ENCODE results near the gene GPR180.
"Not testable (repeated sequence)": the region's sequence is repeated elsewhere in the genome, so short reads cannot be mapped to it uniquely, and the experiment has no call there.

GPR180 gene

GRCh38 chr13:94598281-94598680, 3.4 kb upstream of the GPR180 start:
- no peak for DNase-seq

- no peak for DNase-seq
These were observed 1.8 kb upstream of the GPR180 start for GRCh38 chr13:94599877-94600276.

- DNase-seq, result no peak
These were observed 810 bp downstream of the GPR180 start for GRCh38 chr13:94602467-94602866.

GRCh38 chr13:94607056-94607455, 5.4 kb downstream of the GPR180 start:
- no peak for DNase-seq

- DNase-seq, result no peak
These were observed 6.3 kb downstream of the GPR180 start for GRCh38 chr13:94607939-94608338.

- no peak for DNase-seq
These were observed 6.9 kb downstream of the GPR180 start for GRCh38 chr13:94608586-94608985.

- no peak for DNase-seq
These were observed 7.5 kb downstream of the GPR180 start for GRCh38 chr13:94609196-94609595.

- no peak for DNase-seq
These were observed 8.8 kb downstream of the GPR180 start for GRCh38 chr13:94610475-94610874.

- no peak for DNase-seq
These were observed 10.4 kb downstream of the GPR180 start for GRCh38 chr13:94612050-94612449.

GRCh38 chr13:94613051-94613450, 11.4 kb downstream of the GPR180 start:
- DNase-seq, result no peak

- DNase-seq, result no peak
These were observed 15.8 kb downstream of the GPR180 start for GRCh38 chr13:94617389-94618000.

- no peak for DNase-seq
These were observed 18.7 kb downstream of the GPR180 start for GRCh38 chr13:94620286-94620896.

- DNase-seq, result no peak
These were observed 20.7 kb downstream of the GPR180 start for GRCh38 chr13:94622344-94622743.

- DNase-seq, result no peak
These were observed 21.7 kb downstream of the GPR180 start for GRCh38 chr13:94623316-94623715.

GRCh38 chr13:94630858-94631257, 29.2 kb downstream of the GPR180 start:
- DNase-seq, result no peak

GRCh38 chr13:94632226-94632980, 30.7 kb downstream of the GPR180 start:
- no peak for DNase-seq

- DNase-seq, result not testable (repeated sequence)
These were observed 34.4 kb downstream of the GPR180 start for GRCh38 chr13:94636096-94636495.

- DNase-seq, result no peak
These were observed 35.4 kb downstream of the GPR180 start for GRCh38 chr13:94636942-94637578.

- DNase-seq, result not testable (repeated sequence)
These were observed 36.0 kb downstream of the GPR180 start for GRCh38 chr13:94637677-94638076.

- DNase-seq, result no peak
These were observed 39.1 kb downstream of the GPR180 start for GRCh38 chr13:94640721-94641120.

- DNase-seq, result no peak
These were observed 39.8 kb downstream of the GPR180 start for GRCh38 chr13:94641409-94641941.

- DNase-seq, result no peak
These were observed 45.2 kb downstream of the GPR180 start for GRCh38 chr13:94646904-94647303.

- DNase-seq, result no peak
These were observed 54.5 kb downstream of the GPR180 start for GRCh38 chr13:94656176-94656575.
